GM18526 (cell line): Measurements from ENCODE around the gene FKBP11.

Source experiments
- POLR2A ChIP-seq: IDR thresholded peaks from 3 replicates; pipeline ENCODE4 v1.6.1; 2011; ENCODE audit not compliant: insufficient read length; ENCODE audit errors: extremely low read depth

Gene FKBP11

GRCh38 chr12:48936379-48936979 lies 11.2 kb upstream of the FKBP11 start:
- TF ChIP-seq POLR2A: no peak

DNA sequence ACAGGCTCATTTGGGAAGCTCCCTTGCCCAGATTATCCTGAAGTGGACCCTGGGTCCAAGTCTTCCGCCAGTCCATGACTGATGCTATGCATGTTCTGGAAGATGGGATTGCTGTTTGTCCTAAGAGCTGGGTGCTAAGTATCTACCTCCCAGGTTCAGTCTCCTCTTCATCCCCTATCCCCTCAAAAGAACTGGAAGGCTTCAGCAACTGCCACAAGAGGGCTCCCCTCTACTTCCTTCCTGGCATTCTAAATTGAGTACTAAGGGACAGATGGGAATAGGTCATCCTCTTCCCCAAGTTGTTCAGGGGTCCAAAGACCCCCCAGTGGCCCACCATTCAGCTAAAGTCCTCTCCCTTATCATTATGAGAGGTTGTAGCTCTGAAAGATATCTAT lies 9.0 kb upstream of the FKBP11 start:
- no peak for TF ChIP-seq POLR2A

DNA sequence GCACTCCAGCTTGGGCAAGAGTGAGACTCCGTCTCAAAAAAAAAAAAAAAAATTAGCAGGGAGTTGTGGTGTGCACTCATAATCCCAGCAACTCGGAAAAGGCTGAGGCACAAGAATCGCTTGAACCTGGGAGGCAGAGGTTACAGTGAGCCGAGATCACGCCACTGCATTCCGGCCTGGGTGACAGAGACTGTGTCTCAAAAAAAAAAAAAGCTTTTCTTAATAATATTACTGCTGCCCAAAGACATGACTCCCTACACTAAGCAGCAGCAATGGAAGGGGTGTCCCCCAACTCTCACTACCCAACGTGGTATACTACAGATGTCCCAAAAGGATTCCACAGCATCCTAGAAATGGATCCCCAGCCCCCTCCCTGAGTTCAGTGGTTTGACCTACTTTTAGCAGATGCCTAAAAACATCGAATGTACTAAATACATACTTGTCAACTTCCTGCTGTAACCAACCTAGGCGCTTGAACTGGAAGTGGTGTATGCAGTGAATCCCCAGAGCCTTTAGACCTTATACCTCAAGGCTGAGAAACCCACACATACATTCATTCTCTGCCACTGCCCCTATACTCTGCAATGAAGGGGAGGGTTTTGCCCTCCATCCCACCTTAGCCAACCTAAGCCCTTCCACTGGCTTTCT lies 8.5 kb upstream of the FKBP11 start:
- TF ChIP-seq POLR2A: no peak

GRCh38 chr12:48932878-48933277 lies 7.6 kb upstream of the FKBP11 start:
- TF ChIP-seq POLR2A: no peak

DNA sequence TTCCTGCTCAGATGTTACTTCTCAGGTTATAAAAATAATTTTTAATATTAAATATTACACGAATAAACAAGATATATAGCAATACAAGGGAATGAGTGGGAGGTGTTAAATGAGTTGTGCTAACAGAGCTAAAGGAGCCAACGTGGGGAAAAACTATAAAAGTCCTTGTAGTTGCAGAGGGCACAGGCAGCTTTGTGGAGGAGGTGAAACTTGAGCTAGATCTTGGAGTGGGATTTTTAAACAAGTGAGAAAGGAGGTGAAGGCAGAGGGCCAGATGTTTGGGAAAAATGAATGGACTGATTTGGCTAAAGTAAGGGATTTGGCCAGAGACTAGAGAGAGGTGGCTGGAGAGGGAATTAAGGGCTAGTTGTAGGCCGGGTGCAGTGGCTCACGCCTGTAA lies 5.2 kb upstream of the FKBP11 start:
- TF ChIP-seq POLR2A: no peak

DNA sequence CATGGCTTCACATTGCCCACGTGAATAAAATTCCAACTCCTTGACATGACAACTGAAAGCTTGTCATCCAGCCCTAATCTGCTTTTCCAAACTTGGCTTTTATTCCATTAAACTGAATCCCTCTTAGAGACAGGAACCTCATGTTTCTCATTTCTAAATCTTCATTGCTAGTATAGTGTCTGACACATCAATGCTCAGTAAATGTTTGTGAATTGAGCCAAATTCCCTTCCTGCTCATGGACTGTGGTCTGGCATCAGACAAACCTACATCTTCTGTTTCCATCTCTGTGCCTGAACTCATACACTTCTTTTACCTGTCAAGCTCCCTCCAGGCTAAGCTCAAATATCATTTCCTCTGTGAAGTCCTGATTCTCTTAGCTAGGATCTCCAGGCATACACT lies 4.3 kb upstream of the FKBP11 start:
- no peak for TF ChIP-seq POLR2A

DNA sequence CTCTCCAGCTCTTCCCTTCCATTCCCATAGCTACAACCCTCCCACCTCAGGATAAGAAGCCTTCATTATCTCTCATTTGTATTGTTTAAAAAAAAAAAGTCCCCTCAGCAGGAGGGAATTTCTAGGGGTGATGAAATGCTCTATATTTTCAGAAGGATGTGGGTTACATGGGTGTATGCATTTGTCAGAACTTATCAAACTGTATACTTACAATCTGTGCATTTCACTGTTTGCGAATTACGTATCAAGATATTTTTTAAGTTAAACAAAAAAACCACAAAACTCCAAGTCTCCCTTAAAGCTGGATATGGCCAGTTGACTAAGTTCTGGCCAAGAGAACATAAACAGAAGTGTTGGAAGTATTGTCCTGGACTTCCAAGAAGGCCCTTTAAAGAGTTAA lies 2.0 kb upstream of the FKBP11 start:
- TF ChIP-seq POLR2A: no peak

DNA sequence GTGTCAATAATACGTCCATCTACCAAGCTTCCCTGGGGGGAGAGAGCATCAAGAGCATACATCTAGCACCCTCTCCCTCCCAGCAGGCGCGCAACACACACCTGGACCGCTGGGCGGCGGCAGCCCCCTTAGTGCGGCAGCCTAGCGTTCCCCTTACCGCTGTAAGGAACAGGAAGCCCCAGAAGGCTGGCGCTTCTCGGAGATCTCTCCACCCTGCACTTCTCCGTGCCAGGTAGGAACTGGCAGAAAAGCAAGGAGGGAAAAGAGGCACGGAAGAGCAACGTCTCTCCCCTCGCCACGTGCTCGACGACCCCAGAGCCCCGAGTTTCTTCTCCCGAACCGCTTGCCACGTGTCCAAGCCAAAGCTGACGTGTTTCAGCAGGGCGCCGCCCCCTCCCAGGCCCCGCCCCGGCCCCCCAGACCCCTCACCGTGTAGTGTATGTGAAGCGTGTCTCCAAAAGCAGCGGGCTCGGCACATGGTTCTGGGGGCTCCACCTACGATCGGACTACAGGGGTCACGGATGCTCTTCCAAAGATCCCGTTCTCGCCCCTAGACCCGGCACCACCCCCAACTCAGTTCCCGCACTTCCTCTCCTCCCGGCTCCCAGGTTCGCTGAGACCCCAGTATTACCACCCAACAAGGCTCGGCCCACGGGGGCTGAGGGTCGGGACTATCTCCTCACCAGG lies 532 bp downstream of the FKBP11 start:
- no peak for TF ChIP-seq POLR2A

GRCh38 chr12:48923117-48923516 lies 2.2 kb downstream of the FKBP11 start:
- TF ChIP-seq POLR2A: no peak

DNA sequence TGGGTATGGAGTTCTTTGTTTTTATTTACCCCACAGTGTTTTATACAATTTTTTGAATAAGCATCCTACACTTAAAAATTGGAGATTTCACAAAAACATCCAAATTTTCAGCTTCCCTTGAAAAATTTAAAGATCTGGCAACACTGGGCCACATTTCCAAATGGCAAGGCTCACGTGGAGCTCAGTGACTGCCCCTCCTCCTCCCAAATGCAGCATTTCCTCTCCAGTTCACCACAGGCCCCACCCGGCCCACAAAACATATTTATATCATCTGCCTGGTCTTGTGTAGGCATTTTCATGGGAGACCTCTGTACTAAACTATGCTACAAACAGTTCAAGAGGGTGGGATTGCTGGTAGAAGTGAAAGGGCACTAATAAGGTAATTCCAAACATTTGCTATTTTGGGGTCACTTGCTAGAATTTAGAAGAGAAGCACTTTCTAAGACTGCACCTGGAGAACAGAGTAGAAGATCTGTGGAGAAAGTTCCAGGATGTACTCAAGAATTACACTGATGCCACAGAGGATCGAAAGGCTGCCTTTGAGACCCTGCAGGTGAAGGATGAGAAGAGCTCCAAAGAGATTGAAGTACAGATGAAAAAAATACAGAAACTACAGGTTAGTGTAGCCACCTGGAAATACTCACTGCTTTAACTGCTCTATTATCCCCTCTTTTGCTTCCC lies 7.3 kb downstream of the FKBP11 start:
- no peak for TF ChIP-seq POLR2A

DNA sequence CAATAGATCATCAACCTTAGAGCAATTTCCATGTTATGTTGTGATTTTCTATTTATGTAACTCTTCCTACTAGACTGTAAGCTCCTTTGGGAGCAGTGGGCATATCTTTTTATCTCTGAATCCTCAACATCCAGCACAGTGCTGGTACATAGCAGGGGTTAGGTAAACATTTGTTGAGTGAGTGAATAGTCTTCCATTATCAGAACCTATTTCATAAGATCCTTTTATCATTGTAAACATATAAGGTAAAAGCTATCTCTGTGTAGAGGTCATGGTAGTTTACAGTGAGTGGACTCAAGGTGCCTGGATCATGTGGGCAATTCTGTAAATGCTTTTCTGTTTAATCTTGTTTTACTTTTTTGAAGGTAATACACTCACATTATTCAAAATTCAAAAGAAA lies 15.1 kb downstream of the FKBP11 start:
- no peak for TF ChIP-seq POLR2A

DNA sequence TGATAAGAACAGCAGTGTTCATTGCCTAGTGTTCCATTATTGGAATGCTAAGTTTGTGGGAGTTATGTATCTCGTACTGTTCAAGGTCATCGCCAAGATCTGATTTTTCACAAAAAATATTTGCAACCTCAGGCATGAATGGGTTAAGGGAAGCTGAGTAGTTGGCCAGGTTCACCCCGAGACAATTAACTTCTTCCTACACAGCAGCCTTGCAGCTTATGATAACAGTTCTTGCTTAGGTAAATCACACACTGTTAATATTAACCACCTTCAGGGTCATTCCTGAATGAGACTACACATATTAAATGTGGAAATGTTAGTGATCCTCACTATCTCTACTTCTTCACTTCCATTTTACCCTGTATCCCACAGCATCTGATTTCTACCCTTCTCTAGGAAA lies 18.0 kb downstream of the FKBP11 start:
- TF ChIP-seq POLR2A: no peak

DNA sequence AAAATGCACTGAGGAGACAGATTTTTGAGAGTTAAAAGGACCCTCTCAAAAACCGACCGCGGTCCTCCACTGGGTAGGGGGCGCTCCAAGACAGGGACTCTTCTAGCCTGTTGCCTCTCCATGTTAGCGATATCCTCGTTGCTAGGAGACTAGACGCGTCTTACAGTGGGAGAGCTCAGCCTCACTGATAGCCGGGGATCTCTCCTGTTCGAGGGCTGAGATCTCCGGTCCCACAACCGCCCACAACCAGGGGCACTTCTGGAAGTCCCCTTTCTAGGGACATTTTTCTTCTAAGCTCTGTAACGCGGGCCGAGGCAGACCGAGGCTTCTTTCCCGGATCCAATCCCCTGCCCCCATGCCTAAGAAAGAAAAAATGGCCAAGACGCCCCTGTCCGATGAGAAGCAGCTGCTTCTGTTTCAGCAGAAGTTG lies 21.3 kb downstream of the FKBP11 start:
- TF ChIP-seq POLR2A: no peak

- TF ChIP-seq POLR2A: no peak
These were observed 21.8 kb downstream of the FKBP11 start for GRCh38 chr12:48903363-48903981.

DNA sequence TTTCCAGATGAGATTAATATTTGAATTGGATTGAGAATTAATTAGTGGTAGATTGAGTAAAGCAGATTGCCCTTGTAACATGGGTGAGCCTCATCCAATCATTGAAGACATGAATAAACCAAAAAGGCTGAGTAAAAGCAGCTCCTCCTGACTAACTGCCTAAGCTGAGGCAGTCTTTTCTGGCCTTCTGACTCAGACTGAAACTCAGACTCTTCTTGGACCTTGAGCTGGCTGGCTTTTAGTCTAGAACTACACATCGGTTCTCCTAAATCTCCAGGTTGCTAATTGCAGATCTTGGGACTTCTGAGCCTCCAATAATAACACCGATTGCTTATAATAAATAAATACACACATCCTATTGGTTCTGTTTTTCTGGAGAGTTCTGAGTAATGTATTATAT lies 24.0 kb downstream of the FKBP11 start:
- no peak for TF ChIP-seq POLR2A

- no peak for TF ChIP-seq POLR2A
These were observed 25.6 kb downstream of the FKBP11 start for GRCh38 chr12:48899651-48900050.
